Endothelial cell (in vitro differentiated cells): ENCODE measurements around the gene SLC6A9. TPM values are rescaled to one million over a fixed set of nuclear protein-coding genes. Genes with fewer than 3 reads are reported as not detected.
A peak's percentile ranks its signal among the peaks of the same experiment; 100 is the strongest.

Experiments
- DNase-seq: peaks from one replicate; pipeline ENCODE4 v3.0.0; 2021; ENCODE audit warnings: low spot score
- H3K27ac Mint-ChIP-seq: one replicate; pipeline ENCODE4 v1.8.0; 2021; ENCODE audit warnings: mixed read lengths, inconsistent platforms; ENCODE audit not compliant: unreplicated experiment
- H3K27me3 Mint-ChIP-seq: one replicate; pipeline ENCODE4 v1.8.0; 2021; ENCODE audit warnings: mild to moderate bottlenecking, moderate library complexity, mixed read lengths, inconsistent platforms; ENCODE audit not compliant: unreplicated experiment
- H3K36me3 Mint-ChIP-seq: one replicate; pipeline ENCODE4 v1.8.0; 2021; ENCODE audit warnings: mild to moderate bottlenecking, low read depth, mixed read lengths, inconsistent platforms; ENCODE audit not compliant: unreplicated experiment
- H3K4me1 Mint-ChIP-seq: one replicate; pipeline ENCODE4 v1.8.0; 2021; ENCODE audit warnings: mild to moderate bottlenecking, mixed read lengths, inconsistent platforms; ENCODE audit not compliant: unreplicated experiment
- H3K4me3 Mint-ChIP-seq: one replicate; pipeline ENCODE4 v1.8.0; 2021; ENCODE audit warnings: mild to moderate bottlenecking, mixed read lengths, inconsistent platforms; ENCODE audit not compliant: unreplicated experiment
- H3K9me3 Mint-ChIP-seq: one replicate; pipeline ENCODE4 v1.8.0; 2021; ENCODE audit warnings: mixed read lengths, inconsistent platforms; ENCODE audit not compliant: unreplicated experiment
- CTCF ChIP-seq: fragments of 200-600 bp; sonication (generic); IDR thresholded peaks from one replicate; pipeline ENCODE4 v1.5.0; 2021; ENCODE audit warnings: antibody characterized with exemption; ENCODE audit not compliant: unreplicated experiment
- total RNA-seq: library from RNA; stranded (reverse); fragmentation: NEBNext Ultra II Directional; extraction: Animal tissue kit (Norgen Biotek cat#: 25700); gene quantifications from one replicate; pipeline ENCODE4 v1.2.1, GENCODE V29; 2021; ENCODE audit not compliant: unreplicated experiment

Gene SLC6A9
- total RNA-seq, 1 donor from 2014 or later: 2.8 TPM

DNA sequence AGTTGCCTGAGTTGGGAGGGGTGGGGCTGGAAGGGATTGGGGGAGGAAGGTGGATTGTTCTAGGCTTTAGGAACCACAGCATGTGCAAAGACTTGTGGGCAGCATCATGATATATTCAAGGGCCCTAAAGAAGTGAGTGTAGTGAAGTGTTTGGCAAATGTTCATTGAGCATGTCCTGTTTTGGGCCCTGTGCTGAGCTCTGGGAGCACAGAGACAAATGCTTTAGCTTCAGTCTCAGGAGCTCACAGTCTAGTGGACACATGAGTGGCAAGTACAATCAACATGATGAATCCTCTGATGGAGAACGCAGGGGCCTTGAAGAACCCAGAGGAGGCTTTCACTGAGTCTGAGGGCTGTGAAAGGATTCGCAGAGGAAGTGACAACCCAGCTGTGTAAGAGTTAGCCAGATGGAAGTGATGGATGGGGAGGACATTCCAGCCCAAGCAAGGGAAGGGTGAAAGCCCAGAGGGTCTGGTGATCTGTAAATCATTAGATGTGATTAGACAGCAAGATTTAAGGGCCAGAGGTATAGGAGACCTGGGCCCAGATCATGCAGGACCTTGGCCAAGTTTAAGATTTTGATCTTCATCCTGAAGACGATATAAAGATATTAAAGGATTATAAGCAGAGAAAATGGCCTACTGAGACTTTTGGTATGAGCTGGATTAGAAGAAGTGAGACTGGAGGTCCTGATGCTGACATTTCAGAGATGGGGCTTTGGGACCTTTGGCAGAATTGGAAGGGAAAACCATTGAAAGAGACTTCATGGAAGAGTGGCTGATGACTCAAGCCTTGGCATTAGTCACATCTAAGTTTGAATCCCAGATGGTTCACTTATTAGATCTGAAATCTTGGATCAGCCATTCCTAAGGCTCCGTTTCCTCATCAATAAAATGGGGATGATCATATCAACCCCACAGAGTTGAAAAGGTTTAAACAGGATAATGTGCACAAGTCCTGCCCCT is 80.0 kb downstream of the SLC6A9 start:
- Mint-ChIP-seq H3K9me3 (no peaks in the 10 kb centered on the region), H3K36me3 (peaks cover 5% of the 10 kb centered on the region), H3K4me1 (peaks cover 7% of the 10 kb centered on the region), H3K27me3 (peaks cover 5% of the 10 kb centered on the region), H3K27ac (no peak overlapping the region), H3K4me3 (no peak overlapping the region)
- TF ChIP-seq CTCF: no peak
- no peak for DNase-seq

DNA sequence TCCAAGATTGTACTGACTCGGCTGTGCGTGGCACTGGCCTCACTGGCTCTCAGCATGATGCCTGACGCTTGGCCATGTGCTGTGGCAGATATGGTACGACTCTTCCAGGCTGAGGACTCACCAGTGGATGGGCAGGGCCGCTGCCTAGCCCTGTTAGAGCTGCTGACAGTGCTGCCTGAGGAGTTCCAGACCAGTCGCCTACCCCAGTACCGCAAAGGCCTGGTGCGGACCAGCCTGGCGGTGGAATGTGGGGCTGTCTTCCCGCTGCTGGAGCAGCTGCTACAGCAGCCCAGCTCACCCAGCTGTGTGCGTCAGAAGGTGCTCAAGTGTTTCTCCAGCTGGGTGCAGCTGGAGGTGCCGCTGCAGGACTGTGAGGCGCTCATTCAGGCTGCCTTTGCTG is 81.6 kb downstream of the SLC6A9 start:
- TF ChIP-seq CTCF: no peak
- peaks cover 5% of the 10 kb centered on the region for H3K36me3 Mint-ChIP-seq
- peaks cover 7% of the 10 kb centered on the region for H3K4me1 Mint-ChIP-seq
- DNase-seq: no peak
- peak overlapping the region; percentile 39 for H3K4me3 Mint-ChIP-seq
- no peak overlapping the region for H3K27ac Mint-ChIP-seq
- no peaks in the 10 kb centered on the region for H3K9me3 Mint-ChIP-seq
- H3K27me3 Mint-ChIP-seq: peaks cover 7% of the 10 kb centered on the region

DNA sequence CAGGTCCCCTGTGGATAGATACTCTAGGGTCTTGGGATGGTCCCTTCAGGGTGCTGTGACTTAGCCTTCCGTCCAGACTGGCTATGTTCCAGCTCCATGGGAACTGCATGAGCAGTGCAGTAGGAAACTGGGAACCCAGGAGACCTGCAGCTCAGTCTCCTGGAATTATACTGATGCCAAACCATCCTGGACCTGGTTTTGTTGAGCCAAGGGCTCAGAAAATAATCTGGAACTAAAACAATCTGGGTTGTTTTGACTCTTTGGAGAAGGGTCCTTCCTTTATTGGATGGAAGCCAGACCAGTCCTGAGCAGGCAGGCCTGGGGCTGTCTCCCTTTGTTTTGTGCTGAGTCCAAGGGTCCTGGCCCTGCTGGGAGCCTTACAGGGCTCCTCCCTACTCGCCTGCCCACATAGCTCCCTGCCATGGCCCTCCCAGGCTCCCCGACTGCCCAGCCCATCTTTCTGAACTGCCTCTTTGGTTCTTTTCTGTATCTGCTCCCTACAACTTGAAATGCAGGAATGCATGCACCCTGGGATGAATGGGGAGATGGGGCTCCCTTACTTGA is 83.3 kb downstream of the SLC6A9 start:
- Mint-ChIP-seq H3K4me3 (peak overlapping the region; percentile 86), H3K4me1 (peaks cover 6% of the 10 kb centered on the region), H3K27ac (no peak overlapping the region), H3K36me3 (peaks cover 5% of the 10 kb centered on the region), H3K27me3 (peaks cover 7% of the 10 kb centered on the region), H3K9me3 (no peaks in the 10 kb centered on the region)
- DNase-seq: no peak
- no peak for TF ChIP-seq CTCF

GRCh38 chr1:43947061-43947873 is 84.0 kb downstream of the SLC6A9 start:
- Mint-ChIP-seq H3K4me1 (peaks cover 12% of the 10 kb centered on the region), H3K27me3 (peaks cover 7% of the 10 kb centered on the region), H3K4me3 (peak overlapping the region; percentile 94), H3K9me3 (no peaks in the 10 kb centered on the region), H3K36me3 (peaks cover 5% of the 10 kb centered on the region), H3K27ac (peak overlapping the region; percentile 72)
- no peak for DNase-seq
- TF ChIP-seq CTCF: no peak

Other genes with a start within 250 kb of the SLC6A9 start
- 0.67 TPM for gene ARTN, start 97.7 kb downstream of the SLC6A9 start, total RNA-seq
- gene IPO13, start 84.5 kb downstream of the SLC6A9 start, total RNA-seq: 31.5 TPM
- 17.1 TPM for gene DPH2, start 61.5 kb downstream of the SLC6A9 start, total RNA-seq
- 94.5 TPM for gene ATP6V0B, start 56.5 kb downstream of the SLC6A9 start, total RNA-seq
- 35.4 TPM for gene B4GALT2, start 52.3 kb downstream of the SLC6A9 start, total RNA-seq
- gene CCDC24, start 39.9 kb downstream of the SLC6A9 start, total RNA-seq: 4.2 TPM
- 0.23 TPM for gene KLF17, start 87.4 kb upstream of the SLC6A9 start, total RNA-seq
- not detected for gene KLF18, start 110.2 kb upstream of the SLC6A9 start, total RNA-seq
- 87.9 TPM for gene DMAP1, start 182.0 kb upstream of the SLC6A9 start, total RNA-seq